RWPE2 (cell line): ENCODE results near the gene PPP1R8.

ENCODE experiments used
- ATAC-seq: fragments of 200-7000 bp; cut with Tn5 transposase; 3 replicates; pipeline ENCODE4 v1.9.1; 2021; ENCODE audit warnings: low read depth
- DNase-seq: peaks from one replicate; pipeline ENCODE4 v3.0.0-alpha.2; 2020; ENCODE audit warnings: low spot score
- H3K27ac ChIP-seq: fragments of 450-650 bp; 2 replicates; pipeline ENCODE4 v1.5.1; 2017; ENCODE audit warnings: mild to moderate bottlenecking; ENCODE audit not compliant: poor library complexity, severe bottlenecking
- H3K27me3 ChIP-seq: fragments of 250-450 bp; sonication (Bioruptor Pico); 2 replicates; pipeline ENCODE4 v1.5.1; 2021; ENCODE audit warnings: mild to moderate bottlenecking, moderate library complexity; ENCODE audit not compliant: insufficient read depth, poor library complexity, severe bottlenecking
- H3K36me3 ChIP-seq: fragments of 250-450 bp; sonication (Bioruptor Pico); 2 replicates; pipeline ENCODE4 v1.5.1; 2020; ENCODE audit warnings: low read depth, mild to moderate bottlenecking, moderate library complexity
- H3K4me1 ChIP-seq: fragments of 250-450 bp; sonication (Bioruptor Pico); 2 replicates; pipeline ENCODE4 v1.5.1; 2021; ENCODE audit warnings: mild to moderate bottlenecking, moderate library complexity; ENCODE audit not compliant: insufficient read depth, poor library complexity, severe bottlenecking
- H3K4me3 ChIP-seq: fragments of 250-450 bp; sonication (Bioruptor Pico); 2 replicates; pipeline ENCODE4 v1.5.1; 2021; ENCODE audit warnings: mild to moderate bottlenecking, moderate library complexity; ENCODE audit not compliant: severe bottlenecking
- H3K9me3 ChIP-seq: fragments of 250-450 bp; sonication (Bioruptor Pico); 2 replicates; pipeline ENCODE4 v1.5.1; 2021; ENCODE audit warnings: mild to moderate bottlenecking, moderate library complexity; ENCODE audit not compliant: severe bottlenecking
- TF ChIP-seq, protein P1 (sequence below): fragments of 450-650 bp; IDR thresholded peaks from one replicate; pipeline ENCODE4 v1.5.1; 2017; ENCODE audit warnings: mild to moderate bottlenecking, moderate library complexity; ENCODE audit not compliant: poor library complexity, severe bottlenecking

Gene PPP1R8

DNA sequence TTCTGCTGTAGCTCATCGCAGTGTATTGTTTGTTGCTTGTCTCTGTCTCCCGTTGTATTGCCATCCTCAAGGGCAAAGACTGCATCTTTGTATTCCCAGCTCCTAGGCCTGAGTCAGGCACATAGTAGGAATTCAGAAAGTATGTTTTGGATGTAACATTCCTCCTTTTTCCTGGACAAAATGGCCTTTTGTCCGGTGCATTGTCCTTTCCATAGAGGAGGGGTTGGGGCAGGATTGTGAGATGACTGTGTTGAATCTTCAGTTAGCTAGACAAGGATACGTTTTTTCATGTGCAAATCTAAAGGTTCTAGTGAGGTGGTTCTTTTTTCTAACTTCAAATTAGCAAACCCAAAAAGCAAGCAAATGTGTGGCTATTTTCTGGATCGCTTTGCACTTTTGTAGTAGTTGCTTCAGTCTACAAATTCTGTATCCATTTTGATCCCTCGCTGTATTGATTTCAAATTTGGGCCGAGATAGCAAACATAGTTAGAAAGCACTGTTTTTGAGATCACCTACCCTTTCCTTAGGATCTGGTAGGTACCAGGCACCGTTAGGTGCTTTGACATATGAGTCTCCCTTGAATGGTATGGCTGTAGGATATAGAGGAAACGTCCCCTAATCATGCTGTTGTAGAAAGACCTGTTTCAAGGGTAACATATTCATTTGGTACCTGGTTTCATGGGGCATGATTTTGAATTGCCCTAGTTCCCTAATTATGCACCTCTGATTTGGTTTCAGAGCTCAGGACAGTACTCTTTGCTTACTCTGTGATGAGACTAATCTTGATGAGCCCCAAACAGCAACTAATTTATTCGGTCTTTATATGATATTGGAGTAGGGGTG is 1.2 kb downstream of the PPP1R8 start:
- DNase-seq: no peak
- H3K27ac ChIP-seq: peak overlapping the region; percentile 38

DNA sequence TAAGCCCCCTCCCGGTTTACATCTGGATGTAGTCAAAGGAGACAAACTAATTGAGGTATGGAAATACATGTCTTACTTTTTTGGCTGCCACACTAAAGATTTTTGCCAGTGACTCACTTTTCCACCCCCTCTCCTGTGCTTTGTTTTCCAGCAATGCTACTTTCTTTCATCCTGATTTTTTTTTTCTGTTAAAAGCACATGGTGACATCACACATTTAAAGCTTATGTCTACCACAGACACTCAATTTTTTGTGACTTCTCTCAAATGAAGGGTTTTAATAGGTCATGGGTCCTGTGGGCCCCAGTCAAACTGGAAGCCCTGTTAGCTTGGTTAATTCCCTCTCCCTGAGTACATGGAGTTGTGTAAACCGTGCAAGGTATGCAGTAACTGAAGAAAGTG is 2.2 kb downstream of the PPP1R8 start:
- ATAC-seq: no peak
- Histone ChIP-seq H3K36me3 (peaks cover 35% of the 10 kb centered on the region), H3K27ac (peak overlapping the region; percentile 38), H3K4me1 (peaks cover 15% of the 10 kb centered on the region), H3K9me3 (no peaks in the 10 kb centered on the region), H3K27me3 (no peaks in the 10 kb centered on the region), H3K4me3 (no peak overlapping the region)
- TF ChIP-seq, protein P1, sequence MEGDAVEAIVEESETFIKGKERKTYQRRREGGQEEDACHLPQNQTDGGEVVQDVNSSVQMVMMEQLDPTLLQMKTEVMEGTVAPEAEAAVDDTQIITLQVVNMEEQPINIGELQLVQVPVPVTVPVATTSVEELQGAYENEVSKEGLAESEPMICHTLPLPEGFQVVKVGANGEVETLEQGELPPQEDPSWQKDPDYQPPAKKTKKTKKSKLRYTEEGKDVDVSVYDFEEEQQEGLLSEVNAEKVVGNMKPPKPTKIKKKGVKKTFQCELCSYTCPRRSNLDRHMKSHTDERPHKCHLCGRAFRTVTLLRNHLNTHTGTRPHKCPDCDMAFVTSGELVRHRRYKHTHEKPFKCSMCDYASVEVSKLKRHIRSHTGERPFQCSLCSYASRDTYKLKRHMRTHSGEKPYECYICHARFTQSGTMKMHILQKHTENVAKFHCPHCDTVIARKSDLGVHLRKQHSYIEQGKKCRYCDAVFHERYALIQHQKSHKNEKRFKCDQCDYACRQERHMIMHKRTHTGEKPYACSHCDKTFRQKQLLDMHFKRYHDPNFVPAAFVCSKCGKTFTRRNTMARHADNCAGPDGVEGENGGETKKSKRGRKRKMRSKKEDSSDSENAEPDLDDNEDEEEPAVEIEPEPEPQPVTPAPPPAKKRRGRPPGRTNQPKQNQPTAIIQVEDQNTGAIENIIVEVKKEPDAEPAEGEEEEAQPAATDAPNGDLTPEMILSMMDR: no peak
- no peak for DNase-seq

More for the DNA sequence above, 1.2 kb downstream of the PPP1R8 start:
- TF ChIP-seq, protein P1: no peak
- Histone ChIP-seq H3K4me3 (peak overlapping the region; percentile 95), H3K27me3 (no peaks in the 10 kb centered on the region), H3K4me1 (peaks cover 15% of the 10 kb centered on the region), H3K36me3 (peaks cover 30% of the 10 kb centered on the region), H3K9me3 (no peaks in the 10 kb centered on the region)
- no peak for ATAC-seq

DNA sequence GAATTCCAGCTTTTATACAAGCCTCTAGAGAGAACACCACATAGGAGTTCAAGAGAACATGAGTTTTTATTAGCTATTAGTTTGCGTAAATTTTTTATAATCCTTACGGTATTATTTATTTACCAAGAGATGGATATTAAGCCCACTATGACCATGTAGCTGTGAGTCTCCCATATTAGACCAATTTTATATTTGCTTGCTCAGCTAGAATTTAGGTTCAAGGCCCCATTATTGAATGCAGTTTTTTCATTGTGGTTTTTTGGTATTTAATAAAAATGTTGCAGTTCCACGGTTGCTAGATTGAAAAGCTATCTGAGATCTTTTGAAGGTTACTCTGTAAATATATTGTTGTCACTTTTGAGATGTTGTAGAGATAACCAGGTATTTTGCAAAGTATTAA is 2.9 kb downstream of the PPP1R8 start:
- no peak overlapping the region for H3K4me3 ChIP-seq
- TF ChIP-seq, protein P1: no peak
- ATAC-seq: no peak
- H3K27me3 ChIP-seq: no peaks in the 10 kb centered on the region
- no peak overlapping the region for H3K27ac ChIP-seq
- H3K36me3 ChIP-seq: peaks cover 40% of the 10 kb centered on the region
- no peaks in the 10 kb centered on the region for H3K9me3 ChIP-seq
- no peak for DNase-seq
- H3K4me1 ChIP-seq: peaks cover 15% of the 10 kb centered on the region

DNA sequence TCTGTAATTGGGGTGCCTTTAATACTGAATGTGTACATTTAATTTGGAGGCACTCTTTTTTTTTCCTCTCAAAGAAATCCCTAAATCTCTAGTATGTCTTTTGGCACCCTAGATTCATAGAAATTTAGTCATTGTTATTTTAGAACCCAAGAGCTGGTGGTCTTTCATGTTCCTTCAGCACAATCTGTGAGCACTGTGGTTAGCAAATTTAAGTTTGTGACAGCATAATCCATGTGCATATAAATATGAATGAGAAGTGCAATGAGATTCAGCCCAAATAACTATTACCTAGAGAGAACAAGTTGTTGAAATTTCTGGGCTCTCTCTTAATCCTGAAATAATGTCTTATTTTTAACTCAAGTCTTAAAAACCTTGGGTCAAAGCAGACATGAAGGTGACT is 4.5 kb downstream of the PPP1R8 start:
- TF ChIP-seq, protein P1: no peak
- Histone ChIP-seq H3K9me3 (no peaks in the 10 kb centered on the region), H3K36me3 (peaks cover 56% of the 10 kb centered on the region), H3K4me1 (peaks cover 15% of the 10 kb centered on the region), H3K27me3 (no peaks in the 10 kb centered on the region), H3K27ac (no peak overlapping the region), H3K4me3 (no peak overlapping the region)
- no peak for ATAC-seq
- no peak for DNase-seq

DNA sequence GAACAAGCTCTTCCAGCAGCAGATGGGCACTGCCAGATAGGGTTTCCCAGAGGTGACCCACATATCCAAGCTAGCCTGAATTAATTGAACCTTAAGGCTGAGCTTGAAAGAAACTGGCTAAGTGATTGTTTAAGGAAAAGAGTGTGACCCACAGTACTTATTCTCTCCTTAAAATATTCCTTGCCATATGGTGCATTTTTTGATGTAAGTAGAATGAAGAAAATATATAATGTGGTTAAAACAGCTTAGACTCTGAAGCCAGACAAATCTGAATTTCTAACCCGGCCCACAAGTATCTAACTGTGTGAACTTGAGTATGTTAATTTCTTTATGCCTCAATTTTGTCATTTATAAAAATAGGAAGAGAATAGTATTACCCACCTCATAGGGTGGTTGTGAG is 4.9 kb downstream of the PPP1R8 start:
- TF ChIP-seq, protein P1: no peak
- peaks cover 15% of the 10 kb centered on the region for H3K4me1 ChIP-seq
- no peak overlapping the region for H3K4me3 ChIP-seq
- no peaks in the 10 kb centered on the region for H3K27me3 ChIP-seq
- no peaks in the 10 kb centered on the region for H3K9me3 ChIP-seq
- ATAC-seq (no peak), DNase-seq (no peak)
- no peak overlapping the region for H3K27ac ChIP-seq
- peaks cover 61% of the 10 kb centered on the region for H3K36me3 ChIP-seq
